Middle frontal gyrus (tissue), 1 donor: ENCODE data around the gene INTS13.
A peak's percentile ranks its signal among the peaks of the same experiment; 100 is the strongest.
"Not testable (repeated sequence)": the region's sequence is repeated elsewhere in the genome, so short reads cannot be mapped to it uniquely, and the experiment has no call there.

Experiments used
- DNase-seq: peaks from one replicate; pipeline ENCODE4 v3.0.0-alpha.2; 2015; ENCODE audit warnings: low spot score; ENCODE audit errors: extremely low spot score

The INTS13 gene

GRCh38 chr12:26937863-26938700, at the start of gene INTS13, which contains the start of gene FGFR1OP2:
Gene INTS13 (minus strand): TSS chr12:26937981. CDS start chr12:26936803, 1,178 bp downstream.
Gene FGFR1OP2 (plus strand): TSS chr12:26938470. CDS start chr12:26954159, 15,689 bp downstream.
- peak; percentile 98 for DNase-seq

- no peak for DNase-seq
Measured at GRCh38 chr12:26982866-26983265, 45.1 kb upstream of the INTS13 start.

GRCh38 chr12:26979733-26980132, 42.0 kb upstream of the INTS13 start:
- DNase-seq = no peak

- DNase-seq = no peak
Measured at GRCh38 chr12:26978801-26979200, 41.0 kb upstream of the INTS13 start.

GRCh38 chr12:26976687-26977086, 38.9 kb upstream of the INTS13 start:
- no peak for DNase-seq

GRCh38 chr12:26971963-26972362, 34.2 kb upstream of the INTS13 start:
- DNase-seq = no peak

- no peak for DNase-seq
Measured at GRCh38 chr12:26970136-26970535, 32.4 kb upstream of the INTS13 start.

- DNase-seq = no peak
Measured at GRCh38 chr12:26966842-26967241, 29.1 kb upstream of the INTS13 start.

- no peak for DNase-seq
Measured at GRCh38 chr12:26963413-26963812, 25.6 kb upstream of the INTS13 start.

- DNase-seq = no peak
Measured at GRCh38 chr12:26961803-26962202, 24.0 kb upstream of the INTS13 start.

- DNase-seq = not testable (repeated sequence)
Measured at GRCh38 chr12:26961391-26961790, 23.6 kb upstream of the INTS13 start.

GRCh38 chr12:26954027-26954426, 16.2 kb upstream of the INTS13 start:
- no peak for DNase-seq

GRCh38 chr12:26953447-26953846, 15.7 kb upstream of the INTS13 start:
- DNase-seq = no peak

- DNase-seq = no peak
Measured at GRCh38 chr12:26948309-26948708, 10.5 kb upstream of the INTS13 start.

- DNase-seq = no peak
Measured at GRCh38 chr12:26941215-26941594, 3.4 kb upstream of the INTS13 start.

- no peak for DNase-seq
Measured at GRCh38 chr12:26940516-26941214, 2.9 kb upstream of the INTS13 start.

- DNase-seq = no peak
Measured at GRCh38 chr12:26939953-26940352, 2.2 kb upstream of the INTS13 start.

GRCh38 chr12:26939192-26939832, 1.5 kb upstream of the INTS13 start:
- no peak for DNase-seq

- no peak for DNase-seq
Measured at GRCh38 chr12:26938701-26939062, 901 bp upstream of the INTS13 start.

GRCh38 chr12:26937443-26937862, 328 bp downstream of the INTS13 start:
- DNase-seq = no peak

- no peak for DNase-seq
Measured at GRCh38 chr12:26936559-26937442, 980 bp downstream of the INTS13 start.
